ENCODE measurements around the gene ATP5MC2. TPM values are rescaled to one million over a fixed set of nuclear protein-coding genes. Genes with fewer than 3 reads are reported as not detected.
"Not testable (repeated sequence)": the region's sequence is repeated elsewhere in the genome, so short reads cannot be mapped to it uniquely, and the experiment has no call there.

The ATP5MC2 gene
- polyA plus RNA-seq (ENCODE audit: insufficient read length) = 857 TPM

DNA sequence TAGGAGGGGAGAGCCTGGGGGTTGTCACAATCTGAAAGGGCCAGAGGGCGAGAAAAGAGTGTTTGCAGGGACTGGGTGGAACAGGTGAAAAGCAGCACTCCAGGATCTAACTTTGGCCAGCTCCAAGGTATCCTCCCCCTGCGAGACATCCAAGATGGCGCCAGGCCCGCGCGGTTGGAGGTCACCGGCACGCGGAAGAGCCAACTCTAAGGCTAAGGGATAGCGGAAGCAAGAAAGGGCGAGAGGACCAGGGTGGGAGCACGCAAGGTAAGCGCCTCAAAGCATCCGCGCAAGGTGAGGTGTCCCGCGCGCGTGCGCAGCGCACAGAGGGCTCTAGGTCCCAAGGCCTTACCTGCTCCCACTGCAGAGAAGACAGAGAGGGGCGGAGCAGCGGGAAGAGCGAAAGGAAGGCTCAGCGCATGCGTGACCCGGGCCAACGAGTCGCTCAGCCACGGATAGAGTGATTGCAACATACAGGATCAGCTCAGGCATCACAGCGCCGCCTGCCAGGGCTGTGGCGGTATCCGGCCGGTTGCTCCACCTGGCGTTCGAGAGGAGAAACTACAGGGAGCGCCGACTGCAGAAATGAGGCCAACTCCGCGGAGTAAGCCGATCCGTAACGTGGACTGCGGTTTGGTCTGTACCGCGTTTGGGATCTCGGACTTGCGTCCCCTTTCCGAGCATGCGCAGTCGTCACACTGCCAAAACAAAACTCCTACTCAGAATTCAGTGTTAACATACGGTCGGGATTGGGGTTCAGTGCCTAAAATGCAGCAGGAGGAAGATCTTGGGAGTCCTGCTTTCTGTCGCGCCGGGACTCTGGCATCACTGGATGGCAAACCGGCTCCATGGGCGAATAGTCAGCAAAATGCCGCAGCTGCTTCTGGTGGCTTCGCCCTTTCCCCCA is at the start of gene ATP5MC2:
Gene ATP5MC2, minus strand, starts transcription at position 383 of the 907 bp plus-strand sequence. CDS start 3,469 bp downstream, outside the sequence.
- DNase-seq (ENCODE audit: low read depth) = peak; percentile 97

DNA sequence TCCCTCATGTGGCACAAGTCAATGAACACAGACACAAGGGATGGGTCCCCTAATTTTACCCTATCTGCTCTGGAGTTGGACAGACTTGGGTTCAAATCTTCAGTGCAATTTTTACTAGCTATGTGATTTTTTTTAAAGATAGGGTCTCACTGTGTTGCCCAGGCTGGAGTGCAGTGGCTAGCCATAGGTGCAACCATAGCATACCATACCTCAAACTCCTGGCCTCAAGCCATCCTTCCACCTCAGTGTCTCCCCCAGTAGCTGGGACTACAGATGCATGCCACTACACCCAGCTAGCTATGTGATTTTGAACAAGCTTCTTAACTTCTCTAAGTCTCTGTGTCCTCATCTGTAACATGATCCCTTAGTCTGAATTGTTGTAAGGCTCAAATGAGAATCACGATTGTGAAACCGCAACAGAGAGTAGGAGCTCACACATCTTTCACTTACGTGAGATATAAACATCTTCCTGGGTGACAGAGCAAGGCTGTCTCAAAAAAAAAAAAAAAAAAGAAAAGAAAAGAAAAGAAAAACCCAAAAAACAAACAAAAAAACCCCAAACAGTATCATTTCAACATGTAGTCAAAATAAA is 46.7 kb upstream of the ATP5MC2 start:
- DNase-seq (ENCODE audit: low read depth) = no peak

DNA sequence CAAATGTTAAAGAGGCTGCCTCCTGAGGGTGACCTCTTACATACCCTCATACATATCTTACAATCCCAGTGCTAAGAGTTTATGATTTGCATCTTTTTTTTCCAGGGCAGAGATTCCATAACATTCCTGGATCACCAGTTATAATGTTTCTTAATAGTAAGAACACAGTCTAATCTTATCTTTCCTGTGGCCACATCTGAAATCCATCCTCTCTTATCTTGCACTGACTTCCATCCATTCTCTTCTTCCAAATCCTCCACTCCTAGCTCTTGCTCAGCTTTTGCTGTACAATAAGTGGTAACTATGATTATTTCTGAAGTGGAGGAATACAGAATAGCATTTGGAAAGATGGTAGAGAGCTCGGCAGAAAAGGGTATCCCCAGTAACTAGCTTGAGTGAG is 45.1 kb upstream of the ATP5MC2 start:
- DNase-seq (ENCODE audit: low read depth) = no peak

DNA sequence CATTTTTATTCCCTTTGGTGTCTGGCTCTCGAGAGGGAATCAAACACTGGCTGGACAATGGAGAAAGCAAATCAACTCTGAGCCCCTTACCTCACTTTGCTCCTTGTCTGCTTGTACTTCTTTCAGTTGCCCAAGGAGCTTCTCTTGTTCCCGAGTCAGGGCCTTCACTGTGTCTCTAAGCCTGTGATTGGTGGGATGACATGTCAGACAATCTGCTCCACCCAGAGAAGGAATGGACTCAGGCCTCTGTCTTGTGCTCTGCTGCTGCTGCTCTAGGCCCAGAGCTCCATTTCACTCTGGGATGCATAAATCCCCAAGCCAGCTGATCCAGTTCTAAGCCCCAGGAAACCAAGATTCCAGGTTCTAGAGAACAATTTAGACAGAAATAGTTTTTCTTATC is 43.8 kb upstream of the ATP5MC2 start:
- DNase-seq (ENCODE audit: low read depth) = no peak

DNA sequence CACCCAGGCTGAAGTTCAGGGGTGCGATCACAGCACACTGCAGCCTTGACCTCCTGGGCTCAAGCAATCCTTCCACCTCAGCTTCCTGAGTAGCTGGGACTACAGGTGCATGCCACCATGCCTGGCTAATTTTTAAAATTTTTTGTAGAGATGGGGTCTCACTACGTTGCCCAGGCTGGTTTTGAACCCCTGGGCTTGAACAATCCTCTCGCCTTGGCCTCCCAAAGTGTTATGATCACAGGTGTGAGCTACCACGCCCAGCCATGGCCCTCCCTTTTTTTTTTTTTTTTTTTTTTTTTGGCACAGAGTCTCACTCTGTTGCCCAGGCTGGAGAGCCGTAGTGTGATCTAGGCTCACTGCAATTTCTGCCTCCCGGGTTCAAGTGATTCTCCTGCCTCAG is 42.7 kb upstream of the ATP5MC2 start:
- DNase-seq (ENCODE audit: low read depth) = not testable (repeated sequence)

DNA sequence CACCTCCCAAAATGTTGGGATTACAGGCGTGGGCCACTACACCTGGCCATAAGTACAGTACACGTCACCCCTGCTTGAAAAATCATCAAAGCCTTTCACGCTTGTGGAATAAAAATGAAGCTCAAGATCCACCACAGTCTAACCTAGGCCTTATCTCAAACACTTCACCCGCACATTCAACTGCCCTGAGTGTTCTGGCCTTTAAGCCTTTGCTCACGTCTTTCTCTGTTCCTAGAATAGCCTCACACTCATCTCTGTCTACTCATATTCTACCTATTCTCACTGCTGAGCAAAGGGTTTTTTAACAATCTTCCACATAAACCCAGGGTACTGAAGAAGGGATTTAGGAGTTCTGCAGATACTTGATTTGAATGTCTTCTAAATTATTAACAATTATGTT is 41.4 kb upstream of the ATP5MC2 start:
- no peak for DNase-seq (ENCODE audit: low read depth)

DNA sequence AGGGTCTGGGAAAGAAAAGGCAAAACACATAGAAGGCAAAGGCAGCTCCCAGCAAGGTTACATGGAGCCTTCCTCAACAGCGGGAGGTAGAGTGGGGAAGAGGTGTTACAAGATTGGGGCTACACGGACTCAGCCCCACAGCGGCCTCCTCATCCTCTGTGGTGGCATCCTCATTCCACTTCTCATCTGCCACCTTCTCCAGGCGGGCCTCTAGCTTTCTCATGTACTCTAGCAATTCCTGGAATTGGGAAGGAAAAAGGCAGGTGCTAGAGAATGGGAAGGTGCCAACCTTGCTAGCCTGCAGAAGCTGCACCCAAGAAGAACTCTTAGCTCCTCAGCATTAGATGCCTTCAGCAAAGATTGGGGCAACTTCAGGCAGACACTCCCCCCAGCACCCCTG is 38.1 kb upstream of the ATP5MC2 start:
- DNase-seq (ENCODE audit: low read depth) = no peak

DNA sequence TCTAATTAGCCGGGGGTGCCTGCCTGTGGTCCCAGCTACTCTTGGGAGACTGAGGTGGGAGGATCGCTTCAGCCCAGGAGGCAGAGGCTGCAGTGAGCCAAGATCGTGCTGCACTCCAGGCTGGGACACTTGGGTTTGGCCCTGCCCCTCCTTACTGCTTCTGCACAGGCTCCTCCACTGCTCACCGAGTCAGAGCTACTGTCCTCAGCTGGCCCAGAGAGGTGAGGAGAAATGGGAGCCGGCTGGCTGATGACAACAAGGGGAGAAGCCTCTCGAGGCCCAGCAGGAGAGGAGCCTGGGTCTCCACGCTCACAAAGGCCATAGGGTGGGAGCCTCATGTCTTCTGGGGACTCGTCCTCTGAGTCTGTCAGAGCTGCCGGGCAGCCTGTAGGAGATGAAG is 37.6 kb upstream of the ATP5MC2 start:
- no peak for DNase-seq (ENCODE audit: low read depth)

DNA sequence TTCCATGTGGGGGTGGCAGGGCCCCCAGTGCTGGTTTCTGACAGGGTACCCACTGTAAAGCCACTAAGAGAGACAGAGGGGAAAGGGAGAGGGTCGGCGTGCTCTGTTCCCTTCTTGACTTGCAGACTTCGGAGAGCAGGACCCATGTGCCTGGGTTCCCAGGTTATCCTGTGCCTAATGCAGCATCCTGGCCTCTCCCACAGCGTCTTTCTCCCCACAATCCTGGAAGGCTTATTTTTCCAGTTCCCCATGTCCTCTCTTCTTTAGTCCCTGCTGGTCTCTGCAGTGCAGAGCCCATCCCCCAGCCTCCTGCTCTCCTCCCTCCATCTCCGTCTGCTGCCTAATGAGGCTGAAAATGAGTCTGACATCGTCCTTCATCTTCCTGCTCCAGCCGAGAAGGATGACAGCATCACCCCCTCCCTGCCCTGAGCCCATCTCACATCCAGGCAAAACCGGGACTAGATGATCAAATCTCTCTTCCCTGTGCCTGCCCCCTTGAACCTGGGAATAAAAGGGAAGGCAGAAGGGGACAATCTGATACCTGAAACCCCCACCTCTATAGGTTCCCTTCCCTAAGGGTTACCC is 36.3 kb upstream of the ATP5MC2 start:
- DNase-seq (ENCODE audit: low read depth) = no peak

DNA sequence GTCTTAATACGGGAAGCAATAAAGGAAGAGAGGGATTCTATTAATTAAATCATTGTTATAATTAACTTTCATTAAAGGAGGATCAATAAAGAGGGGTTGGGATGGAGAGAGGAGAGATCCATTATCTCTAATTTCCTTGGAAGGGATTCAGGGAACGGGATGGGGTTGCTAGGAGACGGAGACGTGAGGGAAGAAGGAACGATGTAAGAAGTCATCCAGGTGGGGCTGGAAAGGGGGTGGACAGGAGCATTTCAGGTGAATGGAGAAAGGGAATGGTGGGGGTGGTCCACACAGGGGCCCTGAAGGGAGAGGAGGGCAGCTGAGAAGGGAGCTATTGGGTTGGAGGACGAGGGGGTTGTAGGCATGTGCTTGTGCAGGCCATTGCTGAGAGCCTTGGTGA is 34.2 kb upstream of the ATP5MC2 start:
- DNase-seq (ENCODE audit: low read depth) = no peak

DNA sequence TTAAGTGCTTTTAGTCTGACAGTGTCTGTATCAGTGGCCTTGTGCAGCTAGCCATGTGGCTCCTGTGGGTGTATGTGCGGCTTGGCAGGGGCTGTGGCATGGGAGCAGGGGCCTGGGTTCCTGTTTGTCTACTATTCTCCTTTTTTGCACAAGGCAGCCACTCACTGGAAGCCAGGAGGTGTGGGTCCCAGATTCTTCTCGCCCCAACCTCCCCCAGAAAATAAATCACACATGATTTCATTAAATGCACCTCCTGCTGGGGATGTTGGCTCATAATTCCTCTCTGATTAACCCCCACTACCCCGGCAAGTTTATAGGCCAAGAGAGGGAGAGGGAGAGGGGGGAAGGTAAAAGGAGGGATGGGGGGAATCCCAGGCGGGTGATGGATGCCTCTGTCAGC is 33.8 kb upstream of the ATP5MC2 start:
- no peak for DNase-seq (ENCODE audit: low read depth)

DNA sequence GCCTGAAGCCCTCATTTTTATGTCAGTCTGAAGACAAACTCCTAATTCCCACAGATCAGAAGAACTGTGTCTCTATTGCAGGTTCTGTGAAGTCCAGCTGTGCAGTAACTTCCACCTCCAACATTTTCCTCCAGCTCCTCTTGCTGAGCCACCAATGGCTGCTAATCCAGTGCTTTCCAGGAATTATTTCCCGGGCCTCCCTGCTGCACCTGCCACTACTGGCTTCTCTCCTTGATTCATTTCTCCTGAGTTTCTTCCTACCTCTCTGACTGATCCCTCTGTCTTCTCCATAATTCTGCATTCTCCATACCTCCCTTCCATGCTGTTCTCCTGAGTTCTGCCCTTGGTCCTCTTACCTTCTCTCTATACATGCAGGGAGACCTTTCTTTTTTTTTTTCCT is 30.2 kb upstream of the ATP5MC2 start:
- DNase-seq (ENCODE audit: low read depth) = no peak

DNA sequence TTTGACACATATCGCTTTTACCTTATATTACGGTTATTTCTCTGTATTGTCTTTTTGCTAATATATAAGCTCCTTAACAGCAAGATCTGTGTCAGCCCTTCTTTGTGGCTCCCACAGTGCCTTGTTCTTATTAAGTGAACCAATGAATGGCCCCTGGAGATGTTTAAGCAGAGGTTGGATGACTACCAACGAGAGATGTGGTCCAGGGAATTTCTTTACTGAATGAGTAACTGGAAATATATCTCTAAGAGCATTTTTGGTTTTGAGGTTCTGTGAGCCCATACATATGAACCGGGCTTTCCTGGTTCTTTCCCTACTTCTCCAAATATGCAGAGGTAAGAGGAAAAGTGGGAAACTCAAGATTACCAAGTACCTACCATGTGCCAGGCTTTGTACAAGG is 27.9 kb upstream of the ATP5MC2 start:
- DNase-seq (ENCODE audit: low read depth) = no peak

DNA sequence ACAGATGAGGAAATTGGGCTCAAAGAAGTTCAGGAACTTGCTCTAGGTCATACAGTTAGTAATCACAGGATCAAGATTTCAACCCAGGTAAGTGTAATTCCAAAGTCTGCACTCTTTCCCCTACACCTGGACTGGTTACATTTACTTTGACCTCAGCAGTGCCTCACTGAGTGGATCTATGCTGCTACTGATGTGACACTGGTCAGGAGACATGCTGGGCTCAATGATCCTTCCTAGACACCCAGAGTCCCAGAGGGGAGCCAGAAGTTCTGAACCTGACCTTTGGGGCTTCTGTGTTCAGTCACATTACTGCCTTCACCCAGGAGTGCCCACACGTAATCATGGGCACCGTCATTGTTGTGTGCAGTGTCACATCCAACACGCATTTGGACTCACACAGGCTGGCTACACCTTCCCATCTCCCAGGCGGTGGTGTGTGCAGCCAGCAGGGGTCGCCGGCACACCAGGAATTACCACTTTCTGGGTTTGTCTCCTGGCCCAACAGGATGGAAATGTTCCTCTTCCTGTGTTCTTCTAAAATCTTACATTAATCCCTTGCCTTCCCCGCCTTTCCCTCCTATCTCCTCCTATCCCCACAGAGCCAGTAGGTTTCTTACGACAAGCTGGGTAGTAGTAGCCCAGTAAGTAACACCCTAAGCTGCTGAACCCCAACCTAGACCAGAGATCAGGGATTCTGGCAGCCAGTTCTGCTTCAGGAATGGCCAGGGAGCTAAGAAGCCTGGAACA is 25.8 kb upstream of the ATP5MC2 start:
- no peak for DNase-seq (ENCODE audit: low read depth)

DNA sequence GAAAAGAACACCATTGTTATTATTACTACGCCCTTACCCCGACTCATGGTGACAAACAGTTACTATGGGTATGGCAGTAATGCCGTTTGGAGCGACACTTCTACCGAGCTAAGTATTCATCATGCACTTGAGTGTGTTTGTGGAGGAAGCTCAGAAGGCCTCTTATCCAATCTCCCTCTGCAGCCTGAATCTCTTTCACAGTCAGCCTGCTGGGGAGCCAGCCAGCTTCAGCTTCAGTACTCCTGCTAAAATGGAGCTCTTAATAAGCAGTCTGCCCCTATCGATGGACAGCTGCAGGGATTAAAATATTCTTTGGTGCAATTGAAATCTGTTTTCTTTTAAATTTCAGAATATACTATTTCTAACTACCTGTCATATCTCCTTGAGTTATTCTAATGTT is 24.7 kb upstream of the ATP5MC2 start:
- no peak for DNase-seq (ENCODE audit: low read depth)

DNA sequence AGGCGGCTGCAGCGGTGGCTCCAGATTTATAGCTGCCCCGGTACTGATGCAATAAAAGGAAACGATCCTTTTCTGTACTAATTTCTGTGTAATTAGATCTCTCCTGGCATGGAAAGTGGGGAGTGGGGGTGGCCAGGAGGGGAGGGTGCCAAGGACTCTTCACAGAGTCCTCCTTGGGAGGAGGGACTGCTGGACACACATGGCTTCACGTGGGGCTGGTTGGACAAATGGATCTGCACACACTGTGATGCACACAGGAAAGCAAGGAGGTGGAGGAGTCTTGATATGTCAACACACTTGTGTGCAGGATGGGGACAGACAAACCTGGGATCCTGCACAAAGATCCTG is 23.8 kb upstream of the ATP5MC2 start:
- DNase-seq (ENCODE audit: low read depth) = no peak

DNA sequence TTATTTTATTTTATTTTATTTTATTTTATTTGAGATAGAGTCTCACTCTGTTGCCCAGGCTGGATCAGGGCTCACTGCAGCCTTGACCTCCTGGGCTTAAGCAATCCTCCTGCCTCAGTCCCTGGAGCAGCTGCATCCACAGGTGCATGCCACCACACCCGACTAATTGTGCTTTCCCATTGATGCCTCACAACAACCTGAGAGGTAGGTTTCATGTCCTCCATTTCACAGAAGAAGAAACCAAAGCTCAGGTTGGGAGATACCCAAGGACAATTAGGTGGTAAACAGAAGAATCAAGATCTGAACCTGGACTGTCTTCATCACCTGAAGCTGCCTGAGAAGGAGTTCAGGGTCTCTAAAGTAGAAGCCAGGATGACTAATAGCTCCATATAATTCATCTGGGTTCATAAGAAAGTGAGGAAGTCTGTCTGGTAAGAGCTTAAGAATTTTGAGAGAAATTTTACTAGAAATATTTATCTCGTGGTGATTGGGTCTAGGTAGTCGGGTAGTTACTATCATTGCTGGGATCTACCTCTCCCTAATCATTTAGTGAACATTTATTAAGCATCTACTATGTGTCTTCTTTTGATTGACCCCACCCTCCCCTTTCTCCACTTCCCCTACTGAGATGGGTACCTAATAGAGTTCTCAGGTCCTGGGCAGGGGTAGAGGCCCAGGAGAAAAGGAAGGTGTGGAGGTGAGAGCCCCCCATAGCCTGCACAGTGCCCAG is 23.2 kb upstream of the ATP5MC2 start:
- no peak for DNase-seq (ENCODE audit: low read depth)

DNA sequence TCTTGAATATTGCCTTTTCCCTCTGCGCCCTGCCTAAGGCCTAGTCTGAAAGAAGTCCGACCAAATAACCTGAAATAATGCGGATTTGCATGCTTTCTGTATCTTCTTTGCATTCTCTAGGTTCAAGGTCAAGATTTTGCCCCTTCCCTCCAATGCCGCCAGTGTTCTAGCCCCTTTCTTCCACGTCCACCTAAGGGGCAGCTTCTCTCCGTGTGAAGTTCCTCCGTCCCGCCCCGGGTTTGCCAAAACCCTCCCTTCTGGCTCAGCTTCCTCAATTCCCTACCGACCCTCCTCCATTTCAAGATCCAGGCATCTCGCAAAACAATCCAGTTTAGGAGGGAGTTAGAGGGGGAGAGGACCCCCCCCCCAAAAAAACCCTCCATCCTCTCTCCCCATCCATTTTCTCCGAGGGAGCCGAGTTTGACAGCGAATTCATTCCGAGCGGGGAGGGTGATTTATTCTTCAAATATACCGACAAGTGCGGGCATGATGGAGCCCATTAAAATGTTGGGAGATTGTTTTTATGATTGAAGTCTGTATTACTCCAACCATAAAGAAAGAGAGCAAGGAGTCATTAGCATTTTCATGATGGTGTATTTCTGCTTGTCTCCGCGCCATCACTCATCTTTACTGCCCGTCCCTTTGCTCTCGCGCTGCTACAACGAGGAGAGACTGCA is 20.9 kb upstream of the ATP5MC2 start:
- no peak for DNase-seq (ENCODE audit: low read depth)

DNA sequence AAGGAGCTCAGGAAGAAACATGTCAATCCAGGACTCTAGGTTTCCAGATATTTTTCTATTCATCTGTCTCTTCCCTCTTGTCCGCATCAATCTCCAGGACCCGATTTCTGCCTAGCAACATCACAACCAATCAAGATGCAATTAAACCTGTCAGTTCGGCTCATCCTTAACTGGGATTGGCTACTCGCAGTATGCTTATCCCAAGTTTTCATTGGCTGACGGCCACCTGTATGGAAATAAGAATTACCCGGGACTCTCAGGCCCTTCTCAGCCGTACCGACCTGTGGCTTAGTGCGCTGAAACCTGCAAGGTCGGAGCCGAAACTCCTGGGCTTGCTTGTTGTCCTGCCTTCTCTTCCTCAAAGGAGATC is 20.4 kb upstream of the ATP5MC2 start:
- no peak for DNase-seq (ENCODE audit: low read depth)

DNA sequence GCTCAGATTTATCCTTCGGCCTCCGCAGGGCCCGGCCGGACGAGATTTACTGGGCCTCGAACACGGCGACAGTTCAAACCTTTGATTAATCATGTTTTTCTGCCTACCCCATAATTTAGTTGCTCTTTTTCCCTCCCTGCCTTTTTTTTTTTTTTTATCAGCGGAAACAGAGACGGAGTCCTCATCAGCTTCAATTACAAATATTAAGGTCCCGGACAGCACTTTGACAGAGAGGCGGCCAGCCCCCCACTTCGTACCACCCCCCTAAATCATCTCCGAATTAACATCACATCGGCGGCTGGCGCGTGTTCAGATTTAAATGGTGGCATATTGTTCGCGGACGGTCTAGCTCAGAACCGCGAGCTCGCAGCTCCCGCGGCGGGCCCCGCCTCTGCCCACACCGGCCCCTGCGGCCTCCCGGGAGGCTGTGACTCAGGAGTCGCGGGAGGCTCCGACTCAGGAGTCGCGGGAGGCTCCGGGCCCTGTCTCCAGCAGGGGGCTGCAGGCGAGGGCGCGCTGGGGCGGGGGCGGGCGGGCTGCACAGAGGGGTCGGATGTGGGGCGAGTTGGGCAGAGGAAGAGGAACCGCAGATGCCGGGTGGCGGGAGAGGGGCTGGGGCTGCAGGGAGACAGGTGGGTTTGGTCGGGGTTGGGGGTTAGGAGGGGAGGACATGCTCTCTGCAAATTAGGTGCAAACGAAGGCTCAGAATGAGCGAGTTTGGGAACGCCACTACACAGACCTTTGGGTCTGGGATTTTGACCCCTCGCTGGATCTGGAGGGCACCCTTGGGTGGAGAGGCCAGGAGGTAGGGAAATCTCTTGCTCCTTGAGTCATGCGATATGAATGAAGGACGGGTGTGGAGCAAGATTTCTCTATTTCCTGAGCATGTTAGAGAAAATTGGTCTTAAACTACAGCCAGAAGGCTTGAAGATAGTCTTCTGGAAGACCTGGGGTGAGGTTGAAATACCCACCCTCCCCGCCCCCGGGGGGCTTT is 19.6 kb upstream of the ATP5MC2 start:
- no peak for DNase-seq (ENCODE audit: low read depth)

Data from forelimb muscle (tissue), 1 donor.